IMR-90 (cell line): ENCODE data around the gene ERP44. TPM values are rescaled to one million over a fixed set of nuclear protein-coding genes. Genes with fewer than 3 reads are reported as not detected.

Source experiments
- ATAC-seq: fragments of 200-7000 bp; cut with Tn5 transposase; 2 replicates; pipeline ENCODE4 v1.9.1; 2020; ENCODE audit warnings: low read depth, mild to moderate bottlenecking, moderate library complexity
- BruUV-seq: library from RNA; stranded (reverse); fragments of 400-500 nt; replicated peaks from 2 replicates; lab custom pipeline; 2021; lab: Mats Ljungman, UMichigan
- CTCF ChIA-PET: fragments of 300-600 bp; formaldehyde crosslinking; extraction: SDS; loops from one replicate; lab custom pipeline; 2021; ENCODE audit warnings: antibody characterized with exemption; lab: Yijun Ruan, JAX
- POLR2A ChIA-PET: fragments of 300-600 bp; sonication (Branson Sonifier 250); formaldehyde crosslinking; loops from one replicate; lab custom pipeline; 2022; ENCODE audit warnings: antibody characterized with exemption; ENCODE audit not compliant: unreplicated experiment; lab: Charles Lee
- DNase-seq: peaks from one replicate; pipeline ENCODE4 v3.0.0; 2013
- H2AFZ ChIP-seq: replicated peaks from 2 replicates; pipeline ENCODE3; 2013; ENCODE audit warnings: low read length, mild to moderate bottlenecking; ENCODE audit not compliant: poor library complexity
- H2AK5ac ChIP-seq: 2 replicates; pipeline ENCODE4 v1.6.1; 2013; ENCODE audit warnings: low read depth, low read length, inconsistent platforms
- H2AK9ac ChIP-seq: replicated peaks from 2 replicates; pipeline ENCODE3; 2013; ENCODE audit warnings: mild to moderate bottlenecking, low read depth, low read length, moderate library complexity; ENCODE audit not compliant: poor library complexity
- H2BK120ac ChIP-seq: 2 replicates; pipeline ENCODE4 v1.6.1; 2013; ENCODE audit warnings: low read depth, low read length, inconsistent platforms
- H2BK15ac ChIP-seq: 3 replicates; pipeline ENCODE4 v1.6.1; 2013; ENCODE audit warnings: low read depth, low read length, inconsistent platforms
- H2BK20ac ChIP-seq: 2 replicates; pipeline ENCODE4 v1.6.1; 2013; ENCODE audit warnings: low read depth, mild to moderate bottlenecking, inconsistent platforms, low read length, moderate library complexity
- H2BK5ac ChIP-seq: 2 replicates; pipeline ENCODE4 v1.6.1; 2013; ENCODE audit warnings: mild to moderate bottlenecking, low read depth, low read length, inconsistent platforms; ENCODE audit not compliant: poor library complexity, severe bottlenecking
- H3K14ac ChIP-seq: replicated peaks from 2 replicates; pipeline ENCODE4 v1.6.1; 2013; ENCODE audit warnings: low read depth, low read length, inconsistent platforms
- H3K18ac ChIP-seq: 2 replicates; pipeline ENCODE4 v1.6.1; 2013; ENCODE audit warnings: low read depth, low read length, control low read depth
- H3K23ac ChIP-seq: 2 replicates; pipeline ENCODE4 v1.6.1; 2013; ENCODE audit warnings: low read depth, low read length, inconsistent platforms
- H3K27ac ChIP-seq: 2 replicates; pipeline ENCODE4 v1.5.1; 2013; ENCODE audit warnings: mild to moderate bottlenecking, control low read depth, low read length; ENCODE audit not compliant: insufficient read depth
- H3K27me3 ChIP-seq: 2 replicates; pipeline ENCODE4 v1.6.1; 2013; ENCODE audit warnings: low read length; ENCODE audit not compliant: control insufficient read depth, insufficient read depth
- H3K36me3 ChIP-seq: 2 replicates; pipeline ENCODE4 v1.6.1; 2013; ENCODE audit warnings: low read length, mixed read lengths; ENCODE audit not compliant: control insufficient read depth, insufficient read depth
- H3K4ac ChIP-seq: 2 replicates; pipeline ENCODE4 v1.6.1; 2013; ENCODE audit warnings: low read depth, low read length, inconsistent platforms
- H3K4me1 ChIP-seq: 2 replicates; pipeline ENCODE4 v1.6.1; 2013; ENCODE audit warnings: low read length, mixed read lengths; ENCODE audit not compliant: control insufficient read depth, insufficient read depth
- H3K4me2 ChIP-seq: 2 replicates; pipeline ENCODE4 v1.6.1; 2013; ENCODE audit warnings: low read depth, mild to moderate bottlenecking, control low read depth, low read length, moderate library complexity
- H3K4me3 ChIP-seq: 2 replicates; pipeline ENCODE4 v1.5.1; 2013; ENCODE audit warnings: low read depth, mild to moderate bottlenecking, control low read depth, low read length, moderate library complexity; ENCODE audit not compliant: insufficient read depth
- H3K56ac ChIP-seq: 2 replicates; pipeline ENCODE4 v1.6.1; 2013; ENCODE audit warnings: low read length, inconsistent platforms; ENCODE audit not compliant: insufficient read depth; ENCODE audit errors: extremely low read depth
- H3K79me1 ChIP-seq, 2 experiments: 2 replicates each; pipeline ENCODE4 v1.6.1; 2013; ENCODE audit warnings: low read length in 2 of 2, inconsistent platforms in 1 of 2, low read depth in 1 of 2
- H3K9ac ChIP-seq: 2 replicates; pipeline ENCODE4 v1.6.1; 2013; ENCODE audit warnings: low read depth, low read length, control low read depth
- H3K9me1 ChIP-seq: 2 replicates; pipeline ENCODE4 v1.6.1; 2013; ENCODE audit warnings: low read length, inconsistent platforms; ENCODE audit not compliant: insufficient read depth
- H3K9me3 ChIP-seq: 2 replicates; pipeline ENCODE4 v1.6.1; 2013; ENCODE audit warnings: low read length; ENCODE audit not compliant: control insufficient read depth, insufficient read depth
- H4K20me1 ChIP-seq: 2 replicates; pipeline ENCODE4 v1.6.1; 2013; ENCODE audit warnings: low read length, inconsistent platforms; ENCODE audit not compliant: insufficient read depth
- H4K5ac ChIP-seq: 2 replicates; pipeline ENCODE4 v1.6.1; 2013; ENCODE audit warnings: mild to moderate bottlenecking, low read depth, low read length, control low read depth
- H4K8ac ChIP-seq, 2 experiments: 2 replicates each; pipeline ENCODE4 v1.6.1; 2013; ENCODE audit warnings: low read depth in 2 of 2, low read length in 2 of 2, control low read depth in 1 of 2, inconsistent platforms in 1 of 2
- H4K91ac ChIP-seq: 2 replicates; pipeline ENCODE4 v1.6.1; 2013; ENCODE audit warnings: low read depth, low read length, inconsistent platforms; ENCODE audit not compliant: insufficient read depth
- BHLHE40 ChIP-seq: fragments of 150-350 bp; IDR thresholded peaks from 2 replicates; pipeline ENCODE4 v1.6.1; 2016; ENCODE audit warnings: mild to moderate bottlenecking, low read depth, low read length
- CEBPB ChIP-seq: IDR thresholded peaks from 2 replicates; pipeline ENCODE4 v1.6.1; 2012; ENCODE audit warnings: low read depth, low read length, improper control_type of control experiment
- CHD1 ChIP-seq: IDR thresholded peaks from 2 replicates; pipeline ENCODE4 v1.6.1; 2012; ENCODE audit warnings: low read depth, low read length, improper control_type of control experiment
- CTCF ChIP-seq: conservative IDR thresholded peaks from 2 replicates; pipeline ENCODE4 v1.5.1; 2012; ENCODE audit warnings: mild to moderate bottlenecking, low read depth, low read length, improper control_type of control experiment
- ELK1 ChIP-seq: fragments of 150-350 bp; IDR thresholded peaks from 2 replicates; pipeline ENCODE4 v1.6.1; 2016; ENCODE audit warnings: low read depth, mild to moderate bottlenecking, low read length, moderate library complexity, borderline replicate concordance
- FOS ChIP-seq: fragments of 150-350 bp; IDR thresholded peaks from 2 replicates; pipeline ENCODE4 v1.6.1; 2016; ENCODE audit warnings: low read depth, low read length
- MAFK ChIP-seq: IDR thresholded peaks from 2 replicates; pipeline ENCODE4 v1.6.1; 2012; ENCODE audit warnings: low read depth, low read length, improper control_type of control experiment
- MAZ ChIP-seq: IDR thresholded peaks from 2 replicates; pipeline ENCODE4 v1.6.1; 2012; ENCODE audit warnings: low read depth, mild to moderate bottlenecking, low read length, improper control_type of control experiment, moderate library complexity, borderline replicate concordance
- MXI1 ChIP-seq: IDR thresholded peaks from 2 replicates; pipeline ENCODE4 v1.6.1; 2012; ENCODE audit warnings: low read depth, mild to moderate bottlenecking, low read length, moderate library complexity, borderline replicate concordance
- NFE2L2 ChIP-seq: fragments of 150-350 bp; IDR thresholded peaks from 2 replicates; pipeline ENCODE4 v1.6.1; 2016; ENCODE audit warnings: low read depth, mild to moderate bottlenecking, low read length
- POLR2A ChIP-seq: IDR thresholded peaks from 2 replicates; pipeline ENCODE4 v1.6.1; 2012; ENCODE audit warnings: mild to moderate bottlenecking, low read depth, low read length
- RAD21 ChIP-seq: IDR thresholded peaks from 2 replicates; pipeline ENCODE4 v1.6.1; 2012; ENCODE audit warnings: low read length, improper control_type of control experiment
- RCOR1 ChIP-seq: IDR thresholded peaks from 2 replicates; pipeline ENCODE4 v1.6.1; 2012; ENCODE audit warnings: mild to moderate bottlenecking, low read length, improper control_type of control experiment; ENCODE audit not compliant: insufficient replicate concordance
- RFX5 ChIP-seq: IDR thresholded peaks from 2 replicates; pipeline ENCODE4 v1.8.0; 2012; ENCODE audit warnings: low read depth, mild to moderate bottlenecking, low read length, moderate library complexity
- SMC3 ChIP-seq: fragments of 150-350 bp; IDR thresholded peaks from 2 replicates; pipeline ENCODE4 v1.6.1; 2016; ENCODE audit warnings: low read depth, mild to moderate bottlenecking, antibody characterized with exemption, low read length, moderate library complexity
- USF2 ChIP-seq: fragments of 150-350 bp; IDR thresholded peaks from 2 replicates; pipeline ENCODE4 v1.6.1; 2017; ENCODE audit warnings: mild to moderate bottlenecking, antibody characterized with exemption, low read length, low read depth
- WGBS, 2 experiments: methylation state at CpG; one replicate each; pipeline versions ENCODE4 v1.1.5 to v1.1.7; 2013; ENCODE audit warnings: missing lambda C conversion rate in 2 of 2; ENCODE audit not compliant: insufficient read length in 1 of 2; ENCODE audit errors: extremely low coverage in 2 of 2; 5-methylcytosine and 5-hydroxymethylcytosine counted together
- dilution Hi-C: fragments of 300-500 bp; cut with HindIII; formaldehyde crosslinking; loops from one replicate; pipeline ENCODE4 v1.14.3; 2018; ENCODE audit warnings: low sequenced_read_pairs; ENCODE audit not compliant: unreplicated experiment
- in situ Hi-C: fragments of 300-500 bp; cut with MboI; formaldehyde crosslinking; loops from 3 replicates; pipeline ENCODE4 v1.14.3; 2019; ENCODE audit warnings: low sequenced_read_pairs, inconsistent platforms, mixed read lengths
- intact Hi-C: fragments of 100-400 bp; cut with micrococcal nuclease; formaldehyde crosslinking; loops from 2 replicates; pipeline ENCODE4 v1.10.0; 2022
- polyA plus RNA-seq, 3 experiments: library from polyadenylated mRNA; depleted of rRNA; stranded (reverse); fragments of >200 nt; gene quantifications; 2 replicates each; pipeline ENCODE4 v1.2.3, GENCODE V29; 2012; ENCODE audit warnings: low replicate concordance in 1 of 3
- total RNA-seq: library from RNA; depleted of rRNA; stranded (reverse); fragments of >200 nt; gene quantifications from 2 replicates; pipeline ENCODE4 v1.2.3, GENCODE V29; 2012

ERP44 gene
- total and polyA plus RNA-seq, 2 of the 4 experiments (the other 2 are of a cell fraction), result 9.1 to 13.5 TPM

GRCh38 chr9:100063185-100063584, 35.6 kb downstream of the ERP44 start:
- Histone ChIP-seq H2AK5ac (no peak overlapping the region), H3K4me1 (peaks cover 7% of the 10 kb centered on the region; the same call in 1 of the 2 replicates), H3K14ac (no peak overlapping the region), H3K4me3 (no peak overlapping the region), H3K4ac (no peak overlapping the region), H3K36me3 (peaks cover 4% of the 10 kb centered on the region), H2AFZ (no peak overlapping the region), H4K5ac (no peak overlapping the region), H3K18ac (no peak overlapping the region), H2BK120ac (no peak overlapping the region), H4K91ac (no peak overlapping the region), H3K9ac (no peak overlapping the region), H2BK15ac (no peak overlapping the region), H3K79me1 (peaks cover 15 to 40% of the 10 kb centered on the region in 2 experiments; a peak in 3 of 4 replicates), H3K27me3 (no peaks in the 10 kb centered on the region), H3K9me3 (no peaks in the 10 kb centered on the region), H3K4me2 (peak overlapping the region; percentile 35; the same call in 1 of the 2 replicates), H3K27ac (no peak overlapping the region), H2BK20ac (no peak overlapping the region), H4K20me1 (peaks cover 13% of the 10 kb centered on the region; the same call in 1 of the 2 replicates), H3K56ac (no peak overlapping the region), H3K9me1 (peaks cover 2% of the 10 kb centered on the region; the same call in 1 of the 2 replicates), H4K8ac (no peak overlapping the region), H2BK5ac (no peak overlapping the region), H3K23ac (no peak overlapping the region), H2AK9ac (no peak overlapping the region)
- WGBS, 2 experiments, result no CpG with 5 or more reads among the region's 3 CpGs
- BruUV-seq, result no TSS peak
- intact Hi-C loops, result no loop called here
- ATAC-seq (peak; percentile 52), DNase-seq (peak; percentile 20)
- POLR2A ChIA-PET, result no interaction called here
- CTCF ChIA-PET, result interaction anchor here (0.9 to 1.2 kb wide), 3 partner anchors 10 to 26 kb away, joined by 3 read pairs; no protein-coding TSS in a partner anchor
- dilution Hi-C loops, result no loop called here
- no peak for TF ChIP-seq CTCF
- TF ChIP-seq RFX5, result no peak
- TF ChIP-seq MXI1, result no peak
- no peak for TF ChIP-seq CHD1
- TF ChIP-seq NFE2L2, result no peak
- no peak for TF ChIP-seq POLR2A
- no peak for TF ChIP-seq FOS
- TF ChIP-seq MAFK, result no peak
- no peak for TF ChIP-seq SMC3
- no peak for TF ChIP-seq RCOR1
- TF ChIP-seq ELK1, result no peak
- TF ChIP-seq MAZ, result no peak
- no peak for TF ChIP-seq RAD21
- TF ChIP-seq CEBPB, result no peak
- TF ChIP-seq USF2, result no peak
- no peak for TF ChIP-seq BHLHE40
- in situ Hi-C loops, result no loop called here
